ENCODE results near the gene ADAMTSL5.

The ADAMTSL5 gene

GRCh38 chr19:1518471-1518870, 5.7 kb upstream of the ADAMTSL5 start:
- no peak for DNase-seq (ENCODE audit: insufficient read length, low spot score)
- TF ChIP-seq CTCF (IDR thresholded peaks at IDR 0.05; ENCODE audit: insufficient read depth, missing control alignments) = no peak
- no peak for FAIRE-seq

GRCh38 chr19:1516395-1516753, 3.6 kb upstream of the ADAMTSL5 start:
- FAIRE-seq (no peak), DNase-seq (ENCODE audit: insufficient read length, low spot score) (no peak)
- no peak for TF ChIP-seq CTCF (IDR thresholded peaks at IDR 0.05; ENCODE audit: insufficient read depth, missing control alignments)

- no peak for TF ChIP-seq CTCF (IDR thresholded peaks at IDR 0.05; ENCODE audit: insufficient read depth, missing control alignments)
- FAIRE-seq (no peak), DNase-seq (ENCODE audit: insufficient read length, low spot score) (no peak)
These were observed 2.3 kb upstream of the ADAMTSL5 start for GRCh38 chr19:1514986-1515721.

- no peak for DNase-seq (ENCODE audit: insufficient read length, low spot score)
- no peak for TF ChIP-seq CTCF (IDR thresholded peaks at IDR 0.05; ENCODE audit: insufficient read depth, missing control alignments)
These were observed 1.5 kb upstream of the ADAMTSL5 start for GRCh38 chr19:1514295-1514661.

GRCh38 chr19:1513499-1514294, 878 bp upstream of the ADAMTSL5 start:
- DNase-seq (ENCODE audit: insufficient read length, low spot score) = no peak
- FAIRE-seq = no peak
- TF ChIP-seq CTCF (IDR thresholded peaks at IDR 0.05; ENCODE audit: insufficient read depth, missing control alignments) = peak; percentile 33

More at GRCh38 chr19:1514295-1514661, 1.5 kb upstream of the ADAMTSL5 start:
- no peak for FAIRE-seq

GRCh38 chr19:1511318-1512317, 1.2 kb downstream of the ADAMTSL5 start:
- TF ChIP-seq CTCF (IDR thresholded peaks at IDR 0.05; ENCODE audit: insufficient read depth, missing control alignments) = no peak
- FAIRE-seq (no peak), DNase-seq (ENCODE audit: insufficient read length, low spot score) (no peak)

All from D721Med (cell line).